GM06990 (cell line): ENCODE data around the gene RBPMS2.

Source experiments
- DNase-seq: peaks from one replicate; pipeline ENCODE4 v3.0.0-alpha.2; 2011; ENCODE audit not compliant: insufficient read length; ENCODE audit errors: extremely low read depth
- H3K27me3 ChIP-seq: replicated peaks from 2 replicates; pipeline ENCODE4 v1.6.0; 2011; ENCODE audit warnings: low read length; ENCODE audit not compliant: control insufficient read depth, insufficient read depth
- H3K36me3 ChIP-seq: 2 replicates; pipeline ENCODE4 v1.5.1; 2011; ENCODE audit warnings: low read length; ENCODE audit not compliant: control insufficient read depth, insufficient read depth
- H3K4me3 ChIP-seq: replicated peaks from 2 replicates; pipeline ENCODE4 v1.5.1; 2011; ENCODE audit warnings: low read depth, mild to moderate bottlenecking, control low read depth, low read length
- CTCF ChIP-seq: IDR thresholded peaks from 2 replicates; pipeline ENCODE4 v1.5.1; 2011; ENCODE audit warnings: low read length, control low read depth, mild to moderate bottlenecking, inconsistent platforms; ENCODE audit not compliant: insufficient read depth, poor library complexity, severe bottlenecking

RBPMS2 gene

GRCh38 chr15:64720188-64720587 is 55.2 kb downstream of the RBPMS2 start:
- Histone ChIP-seq H3K36me3 (no peaks in the 10 kb centered on the region), H3K27me3 (no peaks in the 10 kb centered on the region), H3K4me3 (no peak overlapping the region)
- no peak for DNase-seq
- no peak for TF ChIP-seq CTCF

GRCh38 chr15:64717735-64718495 is 57.5 kb downstream of the RBPMS2 start:
- no peak for DNase-seq
- Histone ChIP-seq H3K36me3 (no peaks in the 10 kb centered on the region), H3K4me3 (no peak overlapping the region), H3K27me3 (no peaks in the 10 kb centered on the region)
- TF ChIP-seq CTCF: no peak

- no peak for TF ChIP-seq CTCF
- no peaks in the 10 kb centered on the region for H3K36me3 ChIP-seq
- no peak overlapping the region for H3K4me3 ChIP-seq
- DNase-seq: no peak
- no peaks in the 10 kb centered on the region for H3K27me3 ChIP-seq
Observed at GRCh38 chr15:64717130-64717529, 58.3 kb downstream of the RBPMS2 start.

GRCh38 chr15:64716452-64716851 is 58.9 kb downstream of the RBPMS2 start:
- no peak for TF ChIP-seq CTCF
- no peaks in the 10 kb centered on the region for H3K27me3 ChIP-seq
- H3K36me3 ChIP-seq: no peaks in the 10 kb centered on the region
- H3K4me3 ChIP-seq: no peak overlapping the region
- DNase-seq: no peak

- DNase-seq: no peak
- H3K36me3 ChIP-seq: no peaks in the 10 kb centered on the region
- H3K4me3 ChIP-seq: no peak overlapping the region
- no peaks in the 10 kb centered on the region for H3K27me3 ChIP-seq
- TF ChIP-seq CTCF: no peak
Observed at GRCh38 chr15:64713592-64713991, 61.8 kb downstream of the RBPMS2 start.

- H3K27me3 ChIP-seq: no peaks in the 10 kb centered on the region
- H3K36me3 ChIP-seq: no peaks in the 10 kb centered on the region
- no peak overlapping the region for H3K4me3 ChIP-seq
- no peak for DNase-seq
- TF ChIP-seq CTCF: no peak
Observed at GRCh38 chr15:64712353-64712752, 63.0 kb downstream of the RBPMS2 start.
